Stimulated activated CD8-positive, alpha-beta memory T cell treated with anti-CD3 and anti-CD28 coated beads, Interleukin-7, amount 100 ng/mL, for 4 hours (primary cell): ENCODE data around the gene KCNMA1.

ENCODE experiments used
- DNase-seq, 2 donors: peaks; one replicate each; pipeline ENCODE4 v3.0.0-alpha.2; 2020; ENCODE audit warnings: low read depth in 2 of 2

The KCNMA1 gene

GRCh38 chr10:76866841-76867586, 770.6 kb downstream of the KCNMA1 start:
- DNase-seq: no peak

- DNase-seq: no peak
Observed at GRCh38 chr10:76864922-76865321, 772.7 kb downstream of the KCNMA1 start.

GRCh38 chr10:76858721-76859120, 778.9 kb downstream of the KCNMA1 start:
- no peak for DNase-seq

GRCh38 chr10:76840802-76841201, 796.8 kb downstream of the KCNMA1 start:
- no peak for DNase-seq

- no peak for DNase-seq
Observed at GRCh38 chr10:76839276-76839675, 798.3 kb downstream of the KCNMA1 start.

GRCh38 chr10:76830218-76830617, 807.4 kb downstream of the KCNMA1 start:
- DNase-seq: no peak

- DNase-seq: no peak
Observed at GRCh38 chr10:76829724-76830123, 807.9 kb downstream of the KCNMA1 start.
